Measurements from ENCODE around the gene ATXN7L1.

The ATXN7L1 gene

GRCh38 chr7:105693576-105693975 lies 182.8 kb downstream of the ATXN7L1 start:
- no peak for FAIRE-seq

DNA sequence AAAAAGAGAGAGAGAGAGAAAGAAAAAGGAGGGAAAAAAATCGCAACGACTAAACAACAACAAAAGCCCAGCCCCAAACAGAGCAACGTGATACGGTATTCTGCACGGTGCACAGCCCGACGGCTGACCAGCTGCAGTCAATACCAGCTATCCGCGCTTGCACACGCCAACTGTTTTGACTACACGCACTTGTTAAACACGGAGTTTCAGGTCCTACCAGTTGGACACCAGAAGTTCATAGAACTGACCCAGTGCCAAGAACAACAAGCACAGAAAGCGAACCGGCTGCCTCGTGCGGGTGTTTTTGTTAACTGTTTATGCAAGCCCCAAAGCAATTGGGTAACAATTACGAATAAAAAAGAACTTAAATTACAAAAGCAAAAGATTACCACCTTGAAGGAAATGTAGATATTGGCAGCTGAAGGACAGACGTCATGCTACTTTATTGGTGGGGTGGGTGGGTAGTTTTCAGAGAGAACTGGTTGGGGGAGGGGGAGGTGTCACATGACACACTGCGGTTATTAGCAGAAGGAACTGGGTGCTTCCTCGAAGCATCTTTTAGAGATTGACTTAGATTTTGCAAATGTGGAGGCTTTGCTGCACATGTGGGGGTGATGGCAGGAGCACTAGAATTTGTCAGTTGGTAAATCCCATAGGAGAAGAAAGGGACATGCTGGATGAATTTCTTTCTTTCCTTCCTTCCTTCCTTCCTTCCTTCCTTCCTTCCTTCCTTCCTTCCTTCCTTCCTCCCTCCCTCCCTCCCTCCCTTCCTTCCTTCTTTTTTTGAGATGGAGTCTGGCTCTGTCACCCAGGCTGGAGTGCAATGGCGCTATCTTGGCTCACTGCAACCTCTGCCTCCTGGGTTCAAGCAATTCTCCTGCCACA lies 184.5 kb downstream of the ATXN7L1 start:
- no peak for FAIRE-seq

GRCh38 chr7:105691082-105691679 lies 185.2 kb downstream of the ATXN7L1 start:
- FAIRE-seq, result no peak

DNA sequence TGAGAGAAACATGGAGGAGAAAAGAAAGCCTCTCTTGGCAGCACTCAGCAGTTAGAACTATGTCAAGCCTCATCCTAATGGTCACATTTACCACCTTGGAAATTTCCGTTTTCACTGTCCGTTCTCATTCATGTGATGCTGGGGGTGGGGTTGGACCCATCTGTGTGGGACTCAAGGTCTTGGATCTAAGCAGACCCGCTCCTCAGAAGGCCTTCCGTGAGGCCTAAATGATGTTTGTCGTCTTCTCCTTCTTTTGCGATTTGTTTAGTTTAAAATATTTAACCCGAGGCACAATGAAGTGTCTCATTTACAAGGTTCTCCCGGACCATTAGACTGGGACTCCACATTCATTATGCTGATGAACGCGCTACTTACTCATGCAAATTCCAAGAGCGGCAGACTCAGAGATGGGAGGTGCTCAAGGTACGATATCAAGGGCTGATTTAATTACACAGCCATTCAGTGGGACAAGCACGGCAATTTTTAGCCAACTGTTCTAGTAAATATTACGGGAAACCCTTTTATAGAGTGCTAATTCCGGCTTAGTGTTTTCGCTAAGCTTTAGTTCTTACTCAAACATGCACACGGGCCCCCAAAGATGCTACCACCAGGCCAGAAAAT lies 186.0 kb downstream of the ATXN7L1 start:
- FAIRE-seq, result no peak

GRCh38 chr7:105689067-105689819 lies 187.2 kb downstream of the ATXN7L1 start:
- FAIRE-seq, result no peak

- FAIRE-seq, result no peak
Measured at GRCh38 chr7:105688617-105689016, 187.8 kb downstream of the ATXN7L1 start.

DNA sequence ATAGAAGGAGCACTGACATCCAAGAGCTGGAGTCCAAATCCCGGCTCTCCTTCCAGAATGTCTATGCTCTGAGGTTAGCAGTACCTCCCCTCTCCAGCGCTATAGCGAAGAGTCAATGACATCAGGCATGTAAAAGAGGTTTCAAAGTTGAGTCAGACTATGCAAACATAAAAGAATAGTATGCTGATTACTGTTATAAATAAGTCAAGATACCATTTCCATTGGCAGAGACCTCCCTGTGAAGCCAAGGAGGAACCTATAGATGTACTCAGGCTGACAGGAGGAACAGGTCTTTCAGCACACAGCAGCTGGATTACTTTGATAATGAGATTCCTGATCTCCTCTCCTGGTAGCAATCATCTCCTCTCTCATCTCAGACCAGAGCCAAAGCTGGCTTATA lies 191.2 kb downstream of the ATXN7L1 start:
- no peak for FAIRE-seq

DNA sequence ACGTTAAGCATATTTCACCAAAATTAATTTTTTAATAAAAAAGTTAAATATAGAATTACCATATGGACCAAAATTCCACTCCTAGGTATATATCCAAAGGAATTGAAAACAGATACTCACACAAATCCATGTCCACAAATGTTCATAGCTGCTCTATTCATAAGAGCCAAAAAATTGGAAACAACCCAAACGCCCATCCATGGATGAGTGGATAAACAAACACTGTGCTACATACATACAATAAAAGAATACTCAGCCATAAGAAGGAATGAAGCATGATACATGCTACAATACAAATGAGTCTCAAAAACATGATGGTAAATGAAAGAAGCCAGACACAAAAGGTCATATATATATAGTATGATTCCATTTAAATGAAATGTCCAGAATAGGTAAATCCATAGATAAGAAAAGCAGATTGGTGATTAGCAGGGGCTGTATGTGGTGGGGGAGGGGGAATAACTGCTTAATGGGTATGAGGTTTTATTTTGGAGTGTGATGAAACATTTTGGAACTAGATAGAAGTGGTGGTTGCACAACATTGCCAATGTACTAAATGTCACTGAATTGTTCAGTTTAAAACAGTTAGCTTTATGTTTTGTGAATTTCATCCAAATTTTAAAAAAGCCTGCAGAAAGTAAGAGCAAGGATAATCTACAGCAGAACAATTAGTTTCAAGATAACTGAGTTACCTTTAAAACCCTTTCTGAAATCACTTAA lies 193.9 kb downstream of the ATXN7L1 start:
- no peak for FAIRE-seq

GRCh38 chr7:105680505-105681187 lies 195.8 kb downstream of the ATXN7L1 start:
- no peak for FAIRE-seq

DNA sequence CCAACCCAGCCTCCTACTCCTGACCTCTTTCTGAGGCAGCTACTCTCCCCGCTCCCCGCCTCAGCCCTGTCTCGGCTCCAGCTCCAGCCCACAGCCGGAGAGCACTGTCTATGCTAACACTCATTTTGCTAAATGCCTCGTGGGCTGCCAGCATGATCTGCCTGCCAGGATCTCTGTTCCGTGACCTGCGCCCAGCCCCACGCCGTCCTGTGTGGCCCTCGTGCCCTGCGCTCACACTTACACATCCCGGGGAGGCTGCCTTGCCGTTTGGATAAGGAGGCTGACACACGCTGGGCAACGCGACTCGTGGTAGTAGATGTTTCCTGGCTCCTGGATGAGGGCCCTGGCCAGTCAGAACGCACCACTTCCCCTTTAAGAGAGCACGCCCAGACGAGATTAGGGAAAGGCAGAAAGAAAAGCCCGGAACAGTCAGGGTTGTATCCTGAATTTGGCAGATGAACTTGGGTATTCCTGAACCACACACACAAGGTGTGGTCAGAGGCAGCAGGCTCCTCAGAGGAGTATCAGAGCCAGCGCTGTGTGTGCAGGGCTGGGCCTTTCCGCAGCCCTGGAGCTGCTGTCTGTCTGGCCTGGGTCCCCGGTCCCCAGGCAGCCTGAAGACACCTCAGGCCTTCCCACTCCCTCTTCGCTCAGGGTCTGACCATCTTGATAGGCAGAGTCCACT lies 197.4 kb downstream of the ATXN7L1 start:
- no peak for FAIRE-seq

DNA sequence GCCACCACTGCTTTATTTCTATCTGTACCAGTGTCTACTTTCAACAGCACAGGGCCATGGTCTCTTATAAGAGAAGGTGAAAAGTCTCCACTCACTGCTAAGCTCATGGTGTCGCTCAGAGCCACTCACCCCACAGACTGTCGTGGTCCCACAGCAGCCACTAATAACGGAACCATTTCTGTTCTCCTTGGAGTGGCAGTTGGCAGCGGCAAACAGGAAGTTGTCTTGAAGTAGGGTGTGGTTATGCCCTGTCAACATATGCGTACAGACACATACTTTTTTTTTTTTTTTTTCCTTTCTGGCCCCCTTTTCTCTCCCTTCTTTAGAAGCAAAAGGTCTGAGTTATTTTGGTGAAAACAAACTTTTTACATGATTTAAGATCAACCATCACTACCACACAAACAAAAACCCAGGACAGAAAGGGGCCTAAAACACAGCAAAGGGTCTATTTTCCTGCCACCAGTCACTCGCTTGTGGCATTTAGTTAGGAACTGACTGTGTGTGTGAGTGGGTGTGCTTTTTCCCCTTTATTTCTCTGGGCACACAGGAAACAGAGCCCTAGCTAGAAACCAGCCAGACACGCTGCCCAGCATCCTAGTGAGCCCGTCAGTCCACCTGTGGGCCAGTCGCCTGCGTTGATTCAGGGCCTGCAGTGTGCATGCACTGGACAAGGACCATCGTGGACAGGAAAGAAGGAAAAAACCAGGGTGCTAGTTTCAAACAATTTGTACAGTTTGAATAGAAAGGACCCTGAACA lies 198.4 kb downstream of the ATXN7L1 start:
- FAIRE-seq, result no peak

GRCh38 chr7:105677410-105677730 lies 199.0 kb downstream of the ATXN7L1 start:
- no peak for FAIRE-seq

- FAIRE-seq, result no peak
Measured at GRCh38 chr7:105675934-105676371, 200.4 kb downstream of the ATXN7L1 start.

- FAIRE-seq, result no peak
Measured at GRCh38 chr7:105674200-105674920, 202.0 kb downstream of the ATXN7L1 start.

DNA sequence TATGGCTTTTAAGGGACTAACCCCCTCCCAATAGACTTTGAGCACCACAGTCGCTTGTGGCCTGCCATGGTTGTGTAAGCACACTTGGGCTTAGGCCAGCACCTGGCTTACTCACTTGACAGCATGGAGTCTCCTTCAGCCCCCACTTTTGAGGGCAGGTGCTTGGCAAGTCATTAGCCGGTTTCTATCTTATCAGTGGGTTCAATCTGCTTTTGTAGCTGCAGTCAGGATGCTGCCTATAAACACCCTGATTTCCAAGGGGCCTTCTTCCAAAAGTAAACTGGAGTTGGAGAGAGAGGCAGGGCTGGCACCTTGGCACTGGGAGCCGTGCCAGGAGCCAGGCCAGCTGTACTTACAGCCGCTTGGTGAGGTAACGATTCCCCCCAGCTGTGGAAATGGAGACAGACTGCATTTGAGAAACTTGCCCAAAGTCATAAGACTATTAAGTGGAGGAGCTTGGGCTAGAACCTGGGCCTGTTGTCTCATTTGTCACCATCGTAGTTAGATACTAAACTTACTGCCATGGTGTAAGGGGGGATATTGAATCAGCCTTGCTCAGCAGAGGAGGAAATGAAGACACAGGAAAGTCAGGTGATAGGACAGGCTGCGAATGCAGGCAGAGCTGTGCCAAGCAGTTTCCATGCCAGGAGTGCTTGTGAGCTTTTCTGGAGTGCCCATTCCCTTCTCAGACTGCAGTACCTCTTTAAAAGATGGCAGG lies 202.9 kb downstream of the ATXN7L1 start:
- no peak for FAIRE-seq

DNA sequence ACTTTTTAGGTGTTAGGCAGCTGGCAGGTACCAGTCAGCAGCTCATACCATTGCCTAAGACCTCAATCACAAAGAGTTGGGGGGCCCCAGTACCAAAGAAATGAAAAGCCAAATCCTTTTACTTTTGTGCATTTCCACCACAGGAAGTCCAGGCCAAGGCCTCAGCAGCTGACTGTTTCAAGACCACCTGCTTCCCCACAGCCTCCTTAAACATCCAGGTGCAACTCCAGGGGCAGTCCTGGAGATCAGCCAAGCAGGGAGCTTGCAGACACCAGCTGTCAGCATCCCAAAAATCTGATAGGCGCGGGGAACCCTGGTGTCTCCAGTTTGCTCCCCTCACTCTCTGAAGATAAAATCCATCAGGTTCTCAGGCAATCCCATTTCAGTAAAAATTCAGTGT lies 203.6 kb downstream of the ATXN7L1 start:
- FAIRE-seq, result no peak

GRCh38 chr7:105666324-105666723 lies 210.1 kb downstream of the ATXN7L1 start:
- FAIRE-seq, result no peak

DNA sequence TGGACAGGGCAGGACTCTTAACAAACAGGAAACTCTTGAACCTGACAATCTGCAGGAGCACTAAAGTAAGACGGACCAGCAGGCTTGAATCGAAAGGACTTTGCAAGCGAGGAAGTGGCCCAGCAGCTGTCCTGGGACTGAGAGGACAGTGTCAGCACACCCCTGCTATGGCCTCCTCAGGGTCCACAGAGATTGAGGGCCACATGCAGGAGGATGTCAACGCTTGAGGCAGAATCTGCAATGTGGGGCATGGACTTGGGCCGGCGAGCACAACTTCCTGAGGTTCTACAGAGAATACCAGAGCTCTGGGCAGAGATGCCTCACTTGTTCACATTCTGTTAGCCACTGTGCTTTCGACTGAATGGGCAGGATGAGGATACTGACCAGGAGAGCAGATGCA lies 210.7 kb downstream of the ATXN7L1 start:
- FAIRE-seq, result no peak

DNA sequence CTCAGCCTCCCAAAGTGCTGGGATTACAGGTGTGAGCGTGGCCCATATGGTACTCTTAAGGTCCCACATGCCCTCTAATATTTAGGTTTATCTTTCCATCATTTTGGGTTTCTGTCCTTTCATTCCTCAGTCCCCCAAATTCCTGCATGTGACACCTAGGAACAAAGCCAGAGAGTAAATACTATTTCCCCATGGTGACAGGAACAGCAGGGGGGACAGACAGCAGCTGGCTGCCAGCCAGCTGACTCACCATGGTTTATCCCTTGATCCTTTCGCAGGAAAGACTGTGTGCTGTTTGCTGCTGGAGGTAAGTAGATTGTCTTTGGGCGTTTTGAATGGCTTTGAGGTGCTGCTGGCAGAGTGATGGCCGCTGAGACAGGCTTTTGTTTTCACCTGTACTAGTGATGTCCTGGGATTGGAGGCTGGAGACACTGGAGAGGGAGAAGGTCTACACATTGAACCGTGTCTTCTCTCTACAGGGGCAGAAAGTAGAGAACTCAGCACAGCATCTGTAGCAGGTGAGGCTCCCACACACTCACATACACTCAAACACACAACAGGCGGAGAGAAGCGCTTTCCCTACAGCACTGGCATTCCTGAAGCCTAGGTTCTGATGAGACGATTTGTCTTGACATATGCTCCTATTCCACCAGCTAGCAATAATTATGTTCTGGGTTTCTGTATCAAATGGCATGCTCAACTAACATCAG lies 211.4 kb downstream of the ATXN7L1 start:
- FAIRE-seq, result no peak
